22Rv1 (cell line): ENCODE results near the gene MATR3.

Experiments used
- H3K27ac ChIP-seq: fragments of 450-650 bp; 2 replicates; pipeline ENCODE4 v1.5.1; 2017
- CTCF ChIP-seq: fragments of 450-650 bp; IDR thresholded peaks from 2 replicates; pipeline ENCODE4 v1.5.1; 2017; ENCODE audit warnings: mild to moderate bottlenecking
- ZFX ChIP-seq: fragments of 450-650 bp; IDR thresholded peaks from 2 replicates; pipeline ENCODE4 v1.6.1; 2017; ENCODE audit warnings: antibody characterized with exemption, borderline replicate concordance

MATR3 gene

GRCh38 chr5:139253115-139253514 lies 40.4 kb upstream of the MATR3 start:
- TF ChIP-seq ZFX, result no peak
- no peak for TF ChIP-seq CTCF
- H3K27ac ChIP-seq, result no peak overlapping the region

GRCh38 chr5:139256820-139257219 lies 36.7 kb upstream of the MATR3 start:
- TF ChIP-seq ZFX (no peak), CTCF (no peak)

GRCh38 chr5:139262059-139262741 lies 31.3 kb upstream of the MATR3 start:
- TF ChIP-seq ZFX (no peak), CTCF (no peak)
- no peak overlapping the region for H3K27ac ChIP-seq

More at GRCh38 chr5:139256820-139257219, 36.7 kb upstream of the MATR3 start:
- no peak overlapping the region for H3K27ac ChIP-seq

- peak; percentile 92 for TF ChIP-seq CTCF
- no peak for TF ChIP-seq ZFX
- no peak overlapping the region for H3K27ac ChIP-seq
Measured at GRCh38 chr5:139262742-139263445, 30.6 kb upstream of the MATR3 start.

- TF ChIP-seq CTCF (no peak), ZFX (no peak)
- no peak overlapping the region for H3K27ac ChIP-seq
Measured at GRCh38 chr5:139263536-139263935, 30.0 kb upstream of the MATR3 start.

GRCh38 chr5:139263946-139264345 lies 29.6 kb upstream of the MATR3 start:
- H3K27ac ChIP-seq, result no peak overlapping the region
- no peak for TF ChIP-seq CTCF
- no peak for TF ChIP-seq ZFX

- TF ChIP-seq CTCF (no peak), ZFX (no peak)
- H3K27ac ChIP-seq, result no peak overlapping the region
Measured at GRCh38 chr5:139265001-139265400, 28.5 kb upstream of the MATR3 start.
